GM19468 (cell line): Measurements from ENCODE around the gene BRI3BP.
A peak's percentile ranks its signal among the peaks of the same experiment; 100 is the strongest.
"Not testable (repeated sequence)": the region's sequence is repeated elsewhere in the genome, so short reads cannot be mapped to it uniquely, and the experiment has no call there.

Source experiments
- ATAC-seq: cut with Tn5 transposase; IDR thresholded peaks from one replicate; pipeline ENCODE4 v1.9.1; 2021; ENCODE audit warnings: mild to moderate bottlenecking, moderate library complexity, moderate number of reproducible peaks; ENCODE audit not compliant: unreplicated experiment; ENCODE audit errors: extremely low read depth

The BRI3BP gene

DNA sequence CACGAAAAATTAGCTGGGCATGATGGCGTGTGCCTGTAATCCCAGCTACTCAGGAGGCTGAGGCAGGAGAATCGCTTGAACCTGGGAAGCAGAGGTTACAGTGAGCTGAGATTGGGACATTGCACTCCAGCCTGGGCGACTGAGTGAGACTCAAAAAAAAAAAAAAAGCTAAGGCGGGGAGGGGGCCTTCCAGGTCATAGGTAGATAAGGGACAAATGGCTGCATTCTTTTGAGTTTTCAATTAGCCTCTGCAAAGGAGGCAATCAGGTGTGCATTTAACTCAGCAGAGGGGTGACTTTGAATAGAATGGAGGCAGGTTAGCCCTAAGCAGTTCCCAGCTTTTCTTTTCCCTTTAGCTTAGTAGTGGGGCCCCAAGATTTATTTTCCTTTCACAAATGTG lies 71.0 kb downstream of the BRI3BP start:
- ATAC-seq, result no peak

DNA sequence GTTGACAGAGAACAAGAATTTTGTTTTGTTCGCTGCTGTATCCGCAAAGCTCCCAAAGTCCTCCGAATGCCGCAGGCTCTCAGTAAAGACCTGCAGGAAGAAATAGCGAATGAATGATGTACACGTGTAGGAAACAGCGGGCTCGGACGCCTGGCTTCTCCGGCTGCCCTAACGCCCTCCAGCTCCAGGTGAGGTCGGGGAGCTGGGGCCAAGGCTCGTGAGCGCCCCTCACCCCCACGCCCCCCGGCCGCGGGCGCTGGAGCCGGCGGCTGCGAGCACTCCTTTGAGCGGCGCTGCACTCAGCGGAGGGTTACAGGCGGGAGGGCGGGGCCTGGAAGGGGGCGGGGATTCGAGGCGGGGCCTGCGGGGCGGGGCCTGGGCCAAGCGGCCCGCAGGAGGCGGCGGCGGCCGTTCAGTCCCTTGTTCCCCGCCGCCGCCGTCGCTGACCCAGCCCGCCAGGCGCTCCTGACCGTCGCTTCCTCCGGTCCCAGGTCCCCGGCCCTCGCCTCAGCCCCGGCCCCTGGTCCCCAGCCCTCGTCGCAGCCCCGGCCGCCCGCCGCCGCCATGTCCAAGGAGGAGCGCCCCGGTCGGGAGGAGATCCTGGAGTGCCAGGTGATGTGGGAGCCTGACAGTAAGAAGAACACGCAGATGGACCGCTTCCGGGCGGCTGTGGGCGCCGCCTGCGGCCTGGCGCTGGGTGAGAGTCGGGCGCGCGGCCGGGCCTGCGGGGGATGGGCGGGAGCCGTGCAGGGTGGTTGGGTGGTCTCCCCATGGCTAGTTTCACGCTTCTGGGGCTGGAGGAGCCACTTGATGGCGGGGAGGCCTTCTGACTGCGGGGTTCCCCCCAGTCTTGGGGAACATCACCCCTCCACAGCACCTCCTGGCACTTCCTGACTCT lies 71.8 kb downstream of the BRI3BP start, which contains the start of gene AACS:
Gene AACS, plus strand, starts transcription at position 415 of the 898 bp plus-strand sequence. Its CDS starts 150 bp downstream, at position 565.
- peak; percentile 57 for ATAC-seq

DNA sequence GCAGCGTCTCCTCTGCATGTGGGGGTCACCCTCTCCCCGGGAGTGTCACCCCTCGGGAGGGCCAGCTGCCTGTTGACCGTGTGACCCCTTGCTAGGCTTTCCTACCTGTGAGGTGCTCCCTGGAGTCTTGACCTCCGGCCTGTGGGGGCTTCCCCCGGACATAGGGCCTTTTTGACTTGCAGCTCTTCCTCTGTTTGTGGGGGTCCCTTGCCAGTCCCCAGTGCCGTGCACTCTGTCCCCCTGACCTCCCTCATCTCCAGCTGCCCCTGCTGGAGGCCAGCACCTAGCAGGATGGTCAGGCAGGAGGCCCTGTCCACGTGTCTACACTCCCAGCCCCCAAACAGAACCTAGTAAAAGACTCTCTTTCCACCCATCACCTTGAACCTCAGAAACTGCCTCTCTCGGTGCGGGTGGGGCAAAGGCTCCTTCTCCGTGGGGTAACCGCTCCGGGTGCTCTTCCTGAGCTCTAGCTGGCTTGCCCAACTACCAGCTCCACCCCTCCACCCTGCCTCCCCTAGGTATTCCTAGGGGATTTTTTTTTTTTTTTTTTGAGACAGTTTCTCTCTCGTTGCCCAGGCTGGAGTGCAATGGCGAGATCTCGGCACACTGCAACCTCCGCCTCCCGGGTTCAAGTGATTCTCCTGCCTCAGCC lies 72.6 kb downstream of the BRI3BP start:
- no peak for ATAC-seq

DNA sequence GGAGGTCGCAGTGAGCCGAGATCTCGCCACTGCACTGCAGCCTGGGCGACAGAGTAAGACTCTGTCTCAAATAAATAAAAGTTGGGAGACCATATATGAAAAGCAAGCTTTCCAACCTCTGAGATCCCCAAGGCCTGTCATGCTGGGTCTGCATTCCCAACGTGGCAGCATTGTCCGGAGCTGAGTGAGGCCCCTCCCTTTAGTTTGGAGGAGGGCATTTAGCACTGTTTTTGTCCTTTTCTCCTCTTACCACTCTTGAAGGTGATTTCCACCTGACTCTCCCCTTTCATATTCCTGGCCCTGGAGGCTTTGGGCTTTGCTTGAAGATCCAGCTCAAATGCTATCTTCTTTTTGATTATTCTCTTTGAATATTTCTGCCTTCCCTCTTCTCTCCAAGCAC lies 74.9 kb downstream of the BRI3BP start:
- no peak for ATAC-seq

DNA sequence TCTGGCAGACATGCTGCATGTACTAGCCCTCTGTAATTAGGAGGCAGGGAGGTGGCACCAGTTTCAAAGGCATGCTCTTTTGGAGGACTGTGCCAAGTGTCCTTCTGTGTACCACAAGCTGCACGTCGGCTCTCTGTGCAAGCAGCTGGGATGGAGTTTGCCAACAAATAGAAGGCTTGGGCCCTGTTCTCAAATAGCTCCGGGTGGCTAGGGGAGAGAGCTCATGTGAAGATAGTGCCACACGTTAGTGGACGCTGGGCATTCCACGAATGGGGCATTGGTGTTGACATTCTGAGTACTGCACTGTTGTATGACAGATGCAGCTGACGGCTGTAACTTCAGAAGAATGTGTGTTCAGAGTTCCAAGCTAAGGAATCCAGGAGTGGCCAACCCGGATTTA lies 76.2 kb downstream of the BRI3BP start:
- ATAC-seq, result no peak

DNA sequence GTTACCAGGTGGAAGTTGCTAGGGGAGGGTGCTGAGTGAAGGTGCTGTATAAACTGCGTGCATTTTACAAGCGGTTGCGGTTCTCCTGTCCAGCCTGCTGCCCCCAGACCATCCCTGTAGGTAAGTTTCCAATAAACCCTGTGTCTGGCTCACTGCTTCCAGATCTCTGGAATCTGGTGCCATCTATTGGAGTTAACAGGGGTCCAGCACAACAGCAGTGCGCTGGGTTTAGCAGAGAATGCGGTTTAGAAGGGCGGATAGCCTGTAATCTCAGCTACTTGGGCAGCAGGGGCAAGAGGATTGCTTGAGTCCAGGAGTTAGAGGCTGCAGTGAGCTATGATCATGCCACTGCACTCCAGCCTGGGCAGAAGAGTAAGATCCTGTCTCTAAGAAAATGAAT lies 76.7 kb downstream of the BRI3BP start:
- no peak for ATAC-seq

DNA sequence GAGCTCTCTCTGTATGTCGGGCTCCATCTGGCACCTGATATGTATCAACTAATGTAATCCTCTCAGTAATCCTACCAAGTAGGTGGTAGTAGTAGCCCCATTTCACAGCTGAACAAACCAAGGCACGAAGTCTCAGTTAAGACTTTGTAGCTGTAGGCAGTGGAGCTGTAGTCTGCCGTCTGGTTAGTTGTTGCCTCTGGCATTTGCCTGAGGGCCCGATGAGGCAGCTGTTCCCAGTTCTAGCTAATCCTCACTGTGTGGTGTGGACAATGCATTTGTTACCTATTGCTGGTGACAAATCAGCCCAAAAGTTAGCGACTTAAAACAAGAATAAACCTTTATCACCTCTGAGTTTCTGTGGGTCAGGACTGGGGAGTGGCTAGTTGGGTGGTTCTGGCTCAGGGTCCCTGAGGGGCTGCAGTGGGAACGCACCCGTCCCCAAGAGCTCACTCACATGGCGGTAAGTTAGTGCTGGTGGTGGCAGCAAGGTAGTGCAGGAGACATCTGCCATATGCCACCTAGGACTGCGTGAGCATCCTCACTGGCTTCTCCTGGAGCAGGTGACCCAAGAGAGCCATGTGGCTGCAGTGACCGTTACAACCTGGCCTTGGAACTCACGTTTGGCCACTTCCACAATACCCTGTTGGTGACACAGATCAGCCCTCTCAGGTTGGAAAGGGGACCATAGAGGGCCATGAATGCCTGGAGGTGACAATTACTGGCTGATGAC lies 77.4 kb downstream of the BRI3BP start:
- ATAC-seq, result no peak

DNA sequence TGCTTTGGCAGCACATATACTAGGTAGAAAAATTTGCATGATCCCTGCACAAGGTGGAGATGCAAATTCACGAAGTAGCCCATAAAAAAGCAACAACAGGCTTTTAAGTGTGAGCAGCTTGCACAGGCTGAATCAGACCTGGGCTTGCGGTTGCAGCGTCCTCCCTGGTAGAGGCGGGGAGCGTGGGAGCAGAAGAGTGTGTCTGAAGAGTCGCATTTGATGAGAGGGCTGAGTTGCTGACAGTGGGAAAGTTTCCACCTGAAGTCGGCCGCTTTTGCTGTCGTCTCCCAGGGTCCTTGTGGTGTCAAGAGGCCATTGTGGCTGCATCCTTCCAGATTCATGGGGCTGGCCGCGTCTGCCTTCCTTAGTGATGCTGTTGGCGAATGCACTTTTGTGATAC lies 78.0 kb downstream of the BRI3BP start:
- no peak for ATAC-seq

DNA sequence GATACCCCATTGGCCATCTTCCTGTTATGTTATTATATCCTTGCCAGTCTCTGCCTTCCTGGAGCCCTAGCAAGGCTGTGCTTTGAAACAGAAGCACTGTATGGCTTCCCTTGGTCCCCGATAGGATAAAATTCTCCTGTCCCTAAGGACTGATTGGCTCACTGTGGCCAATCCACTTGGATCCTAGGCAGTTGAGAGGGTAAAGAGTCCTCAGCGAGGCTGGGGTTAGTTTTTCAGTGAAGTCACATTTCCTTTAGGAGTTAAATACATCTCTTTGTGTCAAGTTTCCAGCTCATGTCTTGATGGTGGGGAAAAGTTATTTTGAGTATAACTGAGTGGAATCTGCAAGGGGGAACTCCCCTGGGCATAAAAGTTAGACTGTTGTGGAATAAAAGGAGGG lies 79.1 kb downstream of the BRI3BP start:
- ATAC-seq, result no peak

DNA sequence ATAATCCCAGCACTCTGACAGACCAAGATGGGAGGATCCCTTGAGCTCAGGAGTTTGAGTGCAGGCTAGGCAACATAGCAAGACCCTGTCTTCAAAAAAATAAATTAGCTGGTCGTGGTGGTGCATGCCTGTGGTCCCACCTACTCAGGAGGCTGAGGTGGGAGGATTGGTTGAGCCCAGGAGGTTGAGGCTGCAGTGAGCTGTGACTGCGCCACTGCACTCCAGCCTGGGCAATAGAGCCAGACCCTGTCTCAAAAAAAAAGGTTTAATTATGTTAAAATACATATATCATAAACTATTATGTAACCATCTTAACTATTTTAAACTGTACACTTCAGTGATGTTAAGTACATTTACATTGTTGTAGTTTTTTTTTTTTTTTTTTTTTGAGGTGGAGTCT lies 80.8 kb downstream of the BRI3BP start:
- ATAC-seq, result not testable (repeated sequence)

DNA sequence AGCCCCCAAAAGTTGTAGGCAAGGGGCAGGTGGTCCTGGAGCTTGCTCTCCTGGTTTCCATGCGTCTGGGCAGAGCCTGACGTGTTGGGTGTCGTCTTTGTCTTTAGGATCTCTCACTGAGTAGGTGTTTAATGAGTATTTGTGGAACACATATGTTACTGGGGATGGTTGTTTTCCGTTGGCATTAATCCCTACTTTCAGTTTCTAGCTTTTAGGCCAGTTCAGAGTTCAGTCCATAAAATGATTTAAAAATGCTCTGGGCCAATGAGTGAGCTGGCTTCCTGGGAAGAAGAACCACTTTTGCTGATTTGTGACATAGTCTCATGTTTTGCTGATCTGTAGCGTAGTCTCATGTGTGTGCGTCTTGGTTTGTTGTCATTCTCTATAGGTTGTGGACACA lies 82.7 kb downstream of the BRI3BP start:
- ATAC-seq, result no peak

DNA sequence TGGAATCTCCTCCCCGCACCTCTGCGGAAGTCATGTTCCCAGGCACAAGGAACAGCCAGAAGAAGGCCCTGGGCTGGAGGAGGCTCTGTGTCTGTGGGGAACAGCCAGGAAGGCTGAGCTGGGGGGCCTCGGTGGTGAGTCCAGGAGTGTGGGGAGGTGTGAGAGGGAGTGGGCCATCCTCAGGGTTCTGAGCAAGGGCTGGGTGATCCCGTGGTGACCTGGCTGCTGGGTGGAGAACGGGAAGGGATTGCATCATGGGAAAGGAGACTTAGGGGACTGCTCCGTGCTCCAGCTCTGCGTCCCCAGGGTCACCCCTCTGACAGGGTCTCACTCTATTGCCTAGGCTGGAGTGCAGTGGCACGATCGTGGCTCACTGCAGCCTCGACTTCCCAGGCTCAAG lies 85.6 kb downstream of the BRI3BP start:
- no peak for ATAC-seq

DNA sequence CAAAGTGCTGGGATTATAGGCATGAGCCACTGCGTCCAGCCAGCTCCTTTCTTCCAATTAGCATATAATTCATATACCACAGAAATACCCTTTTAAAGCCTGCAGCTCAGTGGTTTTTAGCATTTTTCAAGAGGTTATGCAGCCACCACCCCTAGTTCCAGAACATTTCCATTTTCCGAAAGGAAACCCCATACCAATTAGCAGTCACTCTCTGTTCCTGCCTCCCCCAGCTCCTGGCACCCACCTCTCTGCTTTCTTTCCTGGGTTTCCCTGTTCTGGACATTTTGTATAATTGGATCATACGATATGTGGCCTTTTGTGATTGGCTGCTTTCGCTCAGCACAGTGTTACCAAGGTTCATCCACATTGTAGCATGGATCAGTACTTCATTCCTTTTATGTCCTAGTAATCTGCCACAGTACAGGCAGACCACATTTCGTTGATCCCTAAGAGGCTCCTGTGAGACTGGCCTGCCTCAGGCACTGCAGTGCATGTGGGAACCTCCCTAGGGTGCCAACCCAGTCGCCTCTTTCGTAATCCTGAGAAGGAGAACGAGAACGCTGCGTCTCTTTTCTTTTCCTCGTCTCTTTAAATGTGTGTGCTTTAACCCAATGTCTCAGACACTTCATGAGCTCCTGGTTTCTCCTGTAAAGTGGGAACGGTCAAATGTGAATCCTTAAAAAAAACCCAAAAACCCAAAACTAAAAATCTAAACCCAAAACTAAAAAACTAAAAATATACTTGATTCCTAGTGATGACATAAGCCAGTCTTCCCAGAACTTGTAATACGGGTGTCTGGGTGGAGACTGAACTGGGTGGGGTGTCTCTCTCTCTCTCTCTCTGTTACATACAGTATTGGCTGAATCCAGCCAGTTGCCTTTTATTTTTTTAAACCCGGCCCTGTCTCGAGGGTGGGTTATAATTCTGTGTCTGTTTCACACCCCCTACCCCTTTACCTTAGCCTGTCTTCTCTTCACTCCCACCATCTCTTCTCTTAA lies 86.5 kb downstream of the BRI3BP start:
- no peak for ATAC-seq
